Skin epidermis (tissue), 12 donors: ENCODE results near the gene GABBR1.

Experiments used
- H3K27ac ChIP-seq, 21 experiments: fragments of 200-600 bp; sonication (generic) in 11 of 21; one replicate each; pipeline ENCODE4 v1.5.0; 2020; ENCODE audit warnings: mild to moderate bottlenecking in 3 of 21, inconsistent platforms in 2 of 21, moderate library complexity in 2 of 21
- H3K4me3 ChIP-seq, 7 experiments: fragments of 200-600 bp; sonication (generic) in 2 of 7; one replicate each; pipeline ENCODE4 v1.5.0; 2020; ENCODE audit warnings: inconsistent platforms in 2 of 7, mild to moderate bottlenecking in 2 of 7, moderate library complexity in 1 of 7

The GABBR1 gene

DNA sequence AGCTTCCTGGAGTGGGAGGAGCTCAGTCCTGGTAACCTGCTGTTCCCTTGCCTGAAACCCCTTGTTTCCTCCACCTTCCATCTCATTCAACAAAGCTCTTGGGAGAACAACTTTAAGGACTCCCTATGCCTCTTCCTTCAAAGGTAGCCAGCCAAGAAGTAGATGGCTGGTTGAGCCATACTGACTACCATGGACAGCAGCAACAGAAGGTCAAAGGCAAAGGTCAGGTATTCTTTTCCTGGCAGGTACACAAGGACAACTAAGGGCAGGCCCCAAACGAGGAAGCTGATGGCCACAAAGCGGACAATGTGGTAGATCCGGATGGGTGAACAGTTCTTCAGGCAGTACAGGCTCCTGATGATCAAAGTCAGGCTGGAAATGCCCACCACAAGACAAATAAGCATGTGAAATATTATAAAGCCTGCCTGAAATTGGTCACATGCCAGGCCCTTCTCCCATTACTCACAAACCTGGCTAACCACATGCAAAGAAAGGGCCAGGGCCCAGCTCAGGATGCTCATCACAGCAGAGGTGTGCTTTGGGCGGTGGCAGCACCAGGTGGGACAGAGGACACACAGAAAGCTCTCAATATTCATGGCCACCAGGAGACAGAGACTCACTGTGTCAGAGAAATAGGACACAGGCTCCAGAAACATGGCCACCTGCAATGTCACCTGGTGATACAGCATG is 95.1 kb downstream of the GABBR1 start:
- no peak overlapping the region for H3K27ac ChIP-seq
- H3K4me3 ChIP-seq: no peak overlapping the region

DNA sequence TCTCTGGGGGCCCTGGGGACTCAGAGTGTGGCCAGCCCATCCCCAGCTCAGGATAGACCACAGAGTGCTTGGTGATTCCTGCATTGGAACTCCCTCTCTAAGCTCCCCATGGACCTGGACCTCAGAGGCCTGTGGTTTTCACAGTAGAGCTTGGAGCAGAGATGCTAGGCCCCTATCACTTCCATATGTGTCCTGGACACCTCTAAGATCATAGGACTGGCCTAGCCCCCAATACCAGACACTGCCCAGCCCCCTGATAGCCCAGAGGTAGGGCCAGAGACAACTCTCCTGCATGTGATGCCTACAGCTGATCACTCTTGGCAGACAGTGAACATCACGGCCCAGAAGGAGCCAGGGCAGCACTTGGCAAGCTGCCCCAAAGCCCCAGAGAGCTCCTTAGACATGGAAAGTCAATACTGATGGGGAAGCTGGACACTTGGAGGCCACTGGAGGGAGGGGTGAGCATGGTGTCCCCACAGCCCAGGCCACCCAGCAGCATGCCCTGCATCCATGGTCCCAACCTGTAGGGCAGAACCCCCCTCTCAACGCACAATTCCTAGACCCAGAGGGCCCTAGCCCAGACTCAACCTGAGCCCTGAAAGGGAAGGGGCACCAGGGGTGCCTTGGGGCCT is 100.5 kb downstream of the GABBR1 start:
- no peak overlapping the region for H3K27ac ChIP-seq
- H3K4me3 ChIP-seq: no peak overlapping the region

DNA sequence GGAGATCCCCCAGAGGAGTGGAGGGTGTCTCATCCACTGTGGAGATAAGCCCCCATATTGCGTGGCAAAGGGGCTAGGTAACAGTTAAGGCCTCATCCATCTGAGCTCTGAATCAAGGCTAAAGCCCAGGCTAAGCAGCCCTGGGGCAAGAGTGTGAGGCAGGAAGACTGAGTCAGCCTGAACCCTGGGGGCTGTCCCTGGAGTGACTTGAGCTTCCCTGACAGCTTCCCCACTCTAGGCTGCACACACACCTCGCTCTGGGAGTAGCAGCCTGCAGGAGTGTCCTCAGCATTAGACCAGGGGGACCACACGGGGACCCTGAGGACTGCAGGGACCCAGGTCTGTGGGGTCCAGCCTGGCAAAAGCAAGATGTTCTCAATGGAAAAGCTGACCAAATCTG is 101.3 kb downstream of the GABBR1 start:
- no peak overlapping the region for H3K4me3 ChIP-seq
- H3K27ac ChIP-seq: no peak overlapping the region

DNA sequence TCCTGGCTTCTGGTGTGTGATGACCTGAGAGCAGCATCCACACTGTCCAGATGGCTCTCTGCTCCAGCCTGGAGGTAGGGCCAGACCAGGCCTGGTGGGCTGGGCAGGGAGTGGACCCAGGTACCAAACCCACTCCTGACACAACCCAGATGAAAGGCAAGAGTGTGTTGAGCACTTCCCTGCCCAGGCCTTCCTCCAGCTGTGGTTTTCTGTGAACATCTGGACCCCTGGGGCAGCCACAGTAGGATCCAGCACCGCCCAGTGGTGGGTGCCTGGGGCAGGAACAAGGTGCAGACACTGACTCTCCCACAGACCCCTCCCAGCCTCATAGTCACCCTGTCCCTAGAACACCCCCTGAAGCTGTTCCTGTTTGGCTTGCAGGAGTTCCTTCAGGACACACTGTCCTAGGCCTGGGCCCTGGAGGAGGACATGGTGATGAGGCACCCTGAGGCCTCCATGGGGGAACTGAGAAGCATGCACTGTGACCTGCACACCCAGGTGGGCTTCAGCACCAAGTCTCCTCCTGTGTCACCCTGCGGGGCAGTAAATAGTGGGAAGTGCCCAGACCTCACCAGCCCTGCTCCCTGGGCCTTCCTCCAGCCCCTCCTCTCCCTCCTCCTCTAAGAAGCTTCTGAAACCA is 102.2 kb downstream of the GABBR1 start:
- Histone ChIP-seq H3K27ac (no peak overlapping the region), H3K4me3 (no peak overlapping the region)

DNA sequence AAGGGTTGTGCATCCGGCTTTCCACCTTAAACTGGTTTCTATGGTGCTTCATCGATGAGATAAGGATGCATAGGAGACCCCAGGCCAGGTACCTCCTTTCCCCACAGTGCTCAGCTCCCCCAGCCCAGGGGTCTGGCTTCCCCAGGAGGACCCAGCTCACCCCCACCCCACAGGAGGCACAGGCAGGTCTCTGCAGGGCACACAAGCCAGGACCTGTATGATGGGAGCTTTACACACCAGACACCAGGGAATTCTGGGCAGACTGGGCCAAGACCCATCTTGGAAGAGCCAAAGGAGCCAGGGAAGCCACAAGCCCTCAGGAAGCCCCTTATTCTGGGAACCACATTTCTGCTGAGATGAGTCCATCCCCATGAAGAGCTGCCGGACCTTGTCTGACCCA is 103.0 kb downstream of the GABBR1 start:
- Histone ChIP-seq H3K4me3 (no peak overlapping the region), H3K27ac (no peak overlapping the region)

DNA sequence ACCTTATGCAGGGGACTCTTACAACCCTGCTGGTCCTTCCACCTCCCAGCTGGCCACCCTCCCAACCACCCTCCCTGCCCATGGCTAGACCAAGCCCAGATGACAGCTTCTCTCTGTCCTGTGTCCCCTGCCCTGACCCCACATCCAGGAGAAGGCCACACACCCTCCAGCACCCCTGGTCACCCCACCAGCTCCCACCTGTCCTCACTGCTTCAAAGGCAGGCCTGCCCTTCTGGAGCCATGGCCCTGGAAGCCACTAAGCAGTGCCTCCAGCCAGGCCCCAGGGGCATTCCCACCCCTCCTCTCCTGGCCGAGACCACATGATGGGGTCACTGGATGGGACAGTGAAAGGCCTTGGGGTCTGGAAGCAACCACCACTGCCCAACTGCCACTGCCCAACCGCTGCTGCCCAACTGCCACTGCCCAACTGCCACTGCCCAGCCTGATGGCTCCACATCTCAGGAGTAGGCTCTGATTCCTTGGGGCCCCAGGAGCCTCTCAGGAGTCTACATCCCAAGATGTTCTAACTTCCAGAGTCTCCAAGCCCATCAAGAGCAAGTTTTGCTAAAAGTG is 103.9 kb downstream of the GABBR1 start:
- H3K27ac ChIP-seq: no peak overlapping the region
- no peak overlapping the region for H3K4me3 ChIP-seq

DNA sequence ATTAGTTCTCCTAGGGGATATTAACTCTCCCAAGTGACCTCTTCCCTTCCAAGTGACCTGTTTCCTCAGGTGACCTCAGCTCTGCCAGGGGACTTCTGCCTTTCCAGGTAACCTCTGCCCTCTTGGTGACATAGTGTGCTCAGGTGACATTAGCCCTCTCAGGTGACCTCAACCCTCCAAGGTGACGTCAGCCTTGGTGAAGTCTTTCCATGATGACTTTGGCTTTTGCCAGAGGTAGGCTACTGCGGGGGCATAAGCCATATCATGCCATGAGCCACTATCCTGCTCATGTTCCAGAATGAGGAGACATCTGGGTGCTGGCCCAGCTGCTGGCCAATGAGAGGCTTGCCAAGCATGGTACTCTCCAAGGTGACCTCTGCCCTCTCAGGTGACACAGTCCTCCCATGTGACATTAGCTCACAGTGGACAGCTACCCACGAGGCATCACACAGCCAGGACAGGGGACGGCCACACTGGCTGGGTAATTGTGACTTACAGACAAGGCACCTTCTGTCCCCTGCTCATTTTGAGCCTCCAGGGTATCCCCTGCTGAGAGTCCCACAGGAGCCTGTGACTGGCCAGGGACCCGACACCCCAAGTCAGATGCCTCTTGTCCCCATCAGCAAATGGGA is 104.6 kb downstream of the GABBR1 start:
- Histone ChIP-seq H3K27ac (no peak overlapping the region), H3K4me3 (no peak overlapping the region)

DNA sequence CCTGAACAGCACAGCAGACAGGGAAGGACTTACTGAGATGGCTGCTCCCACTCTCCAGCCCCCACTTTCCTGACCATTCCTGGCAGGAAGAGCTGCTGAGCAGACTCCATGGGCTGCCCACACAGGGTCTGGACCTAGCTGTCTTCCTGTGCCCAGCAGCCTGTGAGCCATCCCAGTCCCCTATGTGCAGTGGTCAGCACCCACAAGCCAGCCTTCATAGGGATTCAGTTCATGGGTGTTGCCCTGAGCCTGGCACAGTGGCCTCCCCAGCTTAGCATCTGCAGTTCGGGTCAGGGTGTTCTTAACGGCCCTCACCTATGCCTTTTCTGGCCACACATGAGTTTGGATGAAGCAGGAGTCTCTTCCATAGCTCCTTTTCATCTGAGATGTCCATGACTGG is 105.4 kb downstream of the GABBR1 start:
- Histone ChIP-seq H3K4me3 (no peak overlapping the region), H3K27ac (no peak overlapping the region)

DNA sequence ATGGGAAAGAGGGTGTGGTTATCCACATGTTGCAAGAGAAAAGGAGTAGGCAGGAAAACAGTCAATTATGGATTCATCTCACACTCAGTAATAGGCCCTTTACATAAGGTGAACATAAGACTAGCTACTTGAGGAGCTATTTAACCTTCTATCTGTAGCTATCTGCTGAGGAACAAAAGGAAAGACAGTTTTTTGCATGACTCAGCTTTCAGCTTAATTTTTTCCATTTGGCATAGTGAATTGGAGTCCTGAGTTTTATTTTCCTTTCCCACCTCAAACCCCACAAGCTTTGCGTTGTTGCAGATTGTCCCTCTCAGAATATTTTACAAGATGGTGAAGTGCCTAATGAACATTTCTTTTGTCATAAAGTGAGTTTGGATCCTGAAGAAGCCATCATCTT is 105.9 kb downstream of the GABBR1 start:
- no peak overlapping the region for H3K27ac ChIP-seq
- no peak overlapping the region for H3K4me3 ChIP-seq

DNA sequence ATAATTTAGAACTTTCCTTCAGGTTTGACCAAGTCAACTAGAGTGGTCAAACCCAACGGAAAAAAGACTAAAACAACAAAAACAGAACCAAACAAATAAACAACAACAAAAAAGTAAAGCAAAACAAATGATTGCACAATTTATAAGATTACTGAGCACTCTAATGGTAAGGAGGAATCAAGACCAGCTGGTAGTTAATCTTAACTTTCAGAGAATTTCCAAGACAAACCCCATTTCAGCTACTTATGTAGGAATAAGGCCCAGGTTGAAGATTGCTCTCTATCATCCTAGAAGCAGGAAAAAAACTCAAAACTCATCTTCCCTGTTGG is 107.7 kb downstream of the GABBR1 start:
- Histone ChIP-seq H3K27ac (no peak overlapping the region), H3K4me3 (no peak overlapping the region)

DNA sequence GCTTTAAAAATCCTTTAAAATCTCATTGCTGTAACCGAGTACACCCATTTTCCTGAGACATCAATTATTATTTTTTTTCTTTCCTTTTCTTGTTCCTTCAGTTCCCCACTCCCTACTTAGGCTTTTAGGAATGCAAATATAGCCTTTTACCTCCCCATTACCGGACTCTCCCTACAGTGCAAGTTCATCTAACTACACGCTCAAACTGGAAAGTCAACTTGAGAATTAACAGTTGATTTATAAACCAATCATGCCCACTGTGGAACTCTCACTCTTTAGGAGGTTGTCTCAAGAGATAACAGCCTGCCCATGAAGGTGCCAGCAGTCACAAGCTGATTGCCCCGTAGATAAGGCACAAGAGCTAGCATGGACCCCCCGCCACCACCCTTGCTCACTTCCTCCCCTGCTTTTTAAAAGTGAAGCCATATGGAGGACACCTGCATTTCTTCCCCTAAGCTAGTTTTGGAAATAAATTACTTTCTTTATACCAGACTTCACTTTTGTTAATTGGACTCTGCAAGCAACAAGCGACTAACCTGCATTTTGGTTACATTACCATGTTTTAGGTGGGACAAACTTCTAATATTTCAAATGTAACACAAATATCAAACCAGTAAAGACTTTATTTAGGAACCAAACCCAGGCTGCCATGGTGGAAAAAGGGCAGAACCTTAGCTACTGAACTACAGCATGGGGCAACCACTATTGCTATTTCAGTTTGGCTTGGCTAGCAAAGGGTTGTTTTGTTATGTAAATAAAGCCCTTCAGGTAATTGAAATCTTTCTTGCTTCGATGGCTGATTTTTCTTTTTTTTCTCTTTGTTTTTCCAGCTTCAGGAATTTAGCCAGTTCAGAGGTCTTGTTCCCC is 108.3 kb downstream of the GABBR1 start:
- Histone ChIP-seq H3K4me3 (no peak overlapping the region), H3K27ac (no peak overlapping the region)

DNA sequence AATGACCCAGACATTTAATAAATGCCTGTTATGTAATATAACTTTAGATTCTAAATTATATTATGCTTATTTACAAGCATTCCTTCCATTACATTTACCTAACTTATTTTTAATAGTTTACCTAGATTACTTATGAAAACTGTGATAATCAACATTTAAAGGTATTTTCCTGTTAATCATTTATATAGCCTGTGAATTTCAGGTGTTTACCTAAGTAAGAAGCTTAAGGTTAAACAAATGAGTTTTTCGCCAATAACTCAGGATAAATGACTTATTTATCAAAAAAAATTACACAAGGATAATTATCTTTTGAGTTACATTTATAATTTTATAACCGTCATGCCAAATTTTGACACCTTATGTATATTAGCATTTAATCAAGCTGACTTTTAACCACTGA is 108.9 kb downstream of the GABBR1 start:
- Histone ChIP-seq H3K27ac (no peak overlapping the region), H3K4me3 (no peak overlapping the region)

DNA sequence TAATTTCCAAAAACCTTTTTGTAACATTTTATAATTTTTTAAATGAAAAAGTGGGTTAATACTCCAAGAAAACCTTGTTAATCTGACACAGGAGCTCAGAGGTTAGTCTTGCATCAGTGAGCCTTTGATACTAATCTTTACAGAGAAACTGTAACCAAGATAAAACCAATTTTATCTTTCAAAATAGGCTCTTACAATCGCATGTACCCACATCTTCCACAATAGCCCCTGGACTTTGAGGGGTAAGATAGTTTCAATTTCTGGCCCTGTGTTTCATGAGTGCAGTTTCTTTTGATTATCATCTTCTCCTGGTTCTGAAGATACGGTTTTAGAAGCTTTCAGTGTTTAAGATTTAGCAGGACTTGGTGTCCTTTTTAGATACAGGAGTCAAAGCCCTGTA is 110.8 kb downstream of the GABBR1 start:
- no peak overlapping the region for H3K4me3 ChIP-seq
- no peak overlapping the region for H3K27ac ChIP-seq

DNA sequence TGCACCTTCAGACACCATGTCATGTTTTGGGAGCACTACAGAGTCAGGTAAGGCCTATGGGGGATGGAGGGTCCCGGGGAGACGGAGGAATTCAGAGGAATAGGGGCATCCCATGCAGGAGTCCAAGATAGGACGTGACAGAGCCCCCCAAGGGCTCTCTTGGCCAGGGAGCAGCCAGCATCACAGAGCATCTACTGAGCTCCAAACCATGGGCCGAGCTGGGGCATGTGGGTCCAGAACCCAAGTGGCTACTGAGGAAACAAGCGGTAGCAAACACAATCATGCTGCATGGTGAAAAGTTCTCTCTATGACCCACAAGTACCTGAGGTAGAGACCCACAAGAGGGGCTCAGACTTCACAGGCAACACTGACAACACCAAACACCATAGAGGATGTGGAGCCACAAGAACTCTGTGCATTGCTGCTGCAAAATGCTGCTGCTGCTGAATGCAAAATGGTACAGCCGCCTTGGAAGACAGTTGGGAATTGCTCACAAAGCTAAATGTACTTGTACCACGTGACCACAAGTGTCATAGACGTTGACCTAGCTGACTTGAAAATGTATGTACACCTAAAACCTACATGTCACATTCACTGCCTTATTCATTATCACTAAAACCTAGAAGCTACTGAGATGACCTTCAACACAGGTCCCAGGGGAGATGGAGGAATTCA is 111.8 kb downstream of the GABBR1 start:
- H3K27ac ChIP-seq: no peak overlapping the region
- H3K4me3 ChIP-seq: no peak overlapping the region

DNA sequence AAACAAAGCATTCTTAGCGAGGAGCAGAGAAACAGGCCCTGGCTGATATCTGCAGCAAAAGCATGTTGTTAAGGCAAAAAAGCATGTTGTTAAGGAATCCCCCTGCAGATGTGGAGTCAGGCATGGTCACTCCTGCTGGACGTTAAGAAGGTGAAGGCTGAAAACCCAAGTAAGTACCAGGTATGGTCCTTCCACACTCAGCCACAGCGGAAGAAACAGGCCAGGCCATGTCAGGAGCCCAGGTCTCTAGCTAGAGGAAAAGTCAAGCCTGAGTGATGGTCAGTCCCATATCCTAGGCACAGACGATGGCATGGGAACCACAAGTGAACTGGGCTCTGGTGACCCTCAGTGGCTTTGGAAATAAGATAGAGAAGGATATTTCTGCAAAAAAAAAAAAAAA is 112.8 kb downstream of the GABBR1 start:
- H3K27ac ChIP-seq: no peak overlapping the region
- no peak overlapping the region for H3K4me3 ChIP-seq

DNA sequence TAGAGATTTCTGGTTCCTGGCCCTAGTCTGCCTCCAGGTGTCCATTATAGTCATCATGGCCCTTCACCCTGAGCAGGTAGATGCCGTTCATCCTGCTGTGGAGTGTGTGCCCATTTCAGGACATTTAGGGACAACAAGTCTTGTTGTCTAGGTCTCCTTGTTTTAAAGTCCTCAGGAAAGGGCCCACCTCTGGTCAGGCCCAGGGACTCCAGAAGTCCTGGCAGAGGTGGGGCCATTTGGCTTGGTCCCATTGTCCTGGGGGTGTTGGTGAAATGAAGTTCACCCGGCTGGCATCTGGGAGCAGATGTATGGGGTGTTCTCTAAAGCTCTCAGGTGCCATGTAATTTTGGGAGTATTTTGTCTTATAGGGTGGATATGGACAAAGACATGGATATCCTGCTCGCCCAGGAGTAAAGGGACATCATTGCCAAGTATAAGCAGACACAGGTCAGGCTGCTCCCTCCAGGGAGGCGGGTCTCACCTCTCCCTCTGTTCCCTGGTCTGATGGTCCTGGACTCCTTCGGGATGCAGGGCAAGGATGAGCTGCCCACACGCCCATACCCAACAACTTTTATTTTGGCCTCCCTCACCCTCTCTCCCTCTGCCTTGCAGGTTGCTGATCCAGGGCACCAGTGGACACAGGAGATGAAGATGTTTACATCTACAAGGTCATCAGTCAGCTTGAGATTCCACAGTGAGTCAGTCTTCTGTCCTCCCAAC is 113.5 kb downstream of the GABBR1 start:
- no peak overlapping the region for H3K4me3 ChIP-seq
- no peak overlapping the region for H3K27ac ChIP-seq

DNA sequence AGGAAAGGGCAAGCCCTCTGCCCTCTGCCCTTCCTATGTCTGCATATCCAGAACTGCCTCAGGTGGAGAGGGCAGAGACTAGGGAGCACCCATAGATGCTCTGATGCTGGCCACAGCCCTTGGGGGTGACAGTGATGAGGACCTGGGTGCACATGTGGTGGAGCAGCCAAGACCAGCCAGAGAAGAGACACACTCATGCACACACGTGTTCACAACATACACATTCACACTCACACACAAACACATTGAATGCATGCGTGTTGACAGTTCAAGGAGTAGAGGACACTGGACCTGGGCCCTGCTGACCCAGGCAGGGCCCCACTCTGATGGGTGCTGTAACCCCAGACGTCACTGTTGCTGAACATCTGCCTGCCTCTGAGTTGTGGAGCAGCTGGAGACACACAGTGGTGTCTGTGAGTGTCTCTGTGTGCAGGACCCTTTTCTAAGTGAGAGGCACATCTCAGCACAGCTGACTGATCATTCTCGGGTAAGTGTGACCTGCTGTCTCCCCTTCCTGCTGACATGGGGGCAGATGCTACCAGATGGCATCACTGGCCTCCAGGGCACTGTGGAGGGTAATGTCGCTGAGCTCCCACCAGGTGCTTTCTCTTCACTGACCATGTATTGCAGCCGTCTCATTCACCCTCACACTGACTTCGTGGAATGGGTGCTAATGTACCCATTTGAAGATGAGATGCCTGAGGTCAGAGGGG is 115.1 kb downstream of the GABBR1 start:
- H3K4me3 ChIP-seq: no peak overlapping the region
- H3K27ac ChIP-seq: no peak overlapping the region

DNA sequence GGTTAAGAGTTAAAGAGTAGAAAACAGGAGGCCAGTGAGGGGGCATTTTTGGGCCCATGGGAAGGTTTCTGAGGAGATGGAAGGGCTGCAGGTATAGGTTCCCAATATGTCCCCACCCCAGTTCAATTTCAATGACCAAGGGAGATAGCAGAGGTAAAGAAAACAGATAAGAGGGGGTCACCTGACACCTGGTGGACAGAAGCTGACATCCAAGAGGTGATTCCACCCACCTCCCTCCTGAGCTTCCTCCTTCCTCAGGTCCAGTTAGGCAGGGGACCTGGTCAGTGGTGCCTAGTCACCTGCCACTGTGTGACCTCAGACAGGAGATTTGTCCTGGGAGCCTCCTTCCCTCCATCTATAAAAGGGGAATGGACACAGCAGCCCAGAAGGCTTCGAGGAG is 115.7 kb downstream of the GABBR1 start:
- Histone ChIP-seq H3K27ac (no peak overlapping the region), H3K4me3 (no peak overlapping the region)
